PC-3 (cell line): ENCODE data around the gene PSME2. TPM values are rescaled to one million over a fixed set of nuclear protein-coding genes. Genes with fewer than 3 reads are reported as not detected.

ENCODE experiments used
- ATAC-seq: fragments of 200-7000 bp; cut with Tn5 transposase; 2 replicates; pipeline ENCODE4 v1.9.1; 2020; ENCODE audit warnings: mild to moderate bottlenecking, moderate library complexity
- BruUV-seq: library from RNA; stranded (reverse); fragments of 400-500 nt; replicated peaks from 2 replicates; lab custom pipeline; 2021; lab: Mats Ljungman, UMichigan
- CTCF ChIA-PET: fragments of 300-600 bp; sonication (Branson Sonifier 250); formaldehyde crosslinking; loops from one replicate; lab custom pipeline; 2022; ENCODE audit warnings: antibody characterized with exemption; lab: Charles Lee
- POLR2A ChIA-PET: fragments of 300-600 bp; sonication (Branson Sonifier 250); formaldehyde crosslinking; loops from one replicate; lab custom pipeline; 2022; ENCODE audit warnings: antibody characterized with exemption; ENCODE audit not compliant: unreplicated experiment; lab: Charles Lee
- DNase-seq: peaks from one replicate; pipeline ENCODE4 v3.0.0-alpha.2; 2015
- H2AFZ ChIP-seq: fragments of 300-600 bp; sonication (generic); 2 replicates; pipeline ENCODE4 v1.6.0; 2016; ENCODE audit warnings: antibody characterized with exemption, low read length
- H3F3A ChIP-seq: fragments of 300-600 bp; sonication (generic); one replicate; pipeline ENCODE4 v1.6.0; 2017; ENCODE audit warnings: antibody characterized with exemption, low read length, control low read depth, mild to moderate bottlenecking; ENCODE audit not compliant: unreplicated experiment
- H3K27ac ChIP-seq: fragments of 300-600 bp; sonication (generic); 2 replicates; pipeline ENCODE4 v1.5.1; 2016; ENCODE audit warnings: mild to moderate bottlenecking, low read length
- H3K27me3 ChIP-seq: fragments of 300-600 bp; sonication (generic); 2 replicates; pipeline ENCODE4 v1.6.1; 2016; ENCODE audit warnings: low read length, mixed read lengths
- H3K36me3 ChIP-seq: fragments of 300-600 bp; sonication (generic); 2 replicates; pipeline ENCODE4 v1.6.1; 2016; ENCODE audit warnings: low read depth, mixed run types, low read length, mixed read lengths
- H3K4me1 ChIP-seq: fragments of 300-600 bp; sonication (generic); 2 replicates; pipeline ENCODE4 v1.5.1; 2016; ENCODE audit warnings: low read length; ENCODE audit not compliant: insufficient read depth
- H3K4me2 ChIP-seq: fragments of 300-600 bp; sonication (generic); 2 replicates; pipeline ENCODE4 v1.6.0; 2016; ENCODE audit warnings: low read length
- H3K4me3 ChIP-seq: fragments of 300-600 bp; sonication (generic); 2 replicates; pipeline ENCODE4 v1.5.1; 2016; ENCODE audit warnings: mild to moderate bottlenecking, low read length, mixed read lengths
- H3K79me2 ChIP-seq: fragments of 300-600 bp; sonication (generic); 2 replicates; pipeline ENCODE4 v1.6.1; 2017; ENCODE audit warnings: low read length, mixed read lengths
- H3K9ac ChIP-seq: fragments of 300-600 bp; sonication (generic); 2 replicates; pipeline ENCODE4 v1.6.0; 2016; ENCODE audit warnings: mild to moderate bottlenecking, low read length
- H3K9me2 ChIP-seq: fragments of 300-600 bp; sonication (generic); replicated peaks from 2 replicates; pipeline ENCODE4 v1.6.1; 2016; ENCODE audit warnings: mixed run types, low read length, mixed read lengths
- H3K9me3 ChIP-seq: fragments of 300-600 bp; sonication (generic); 2 replicates; pipeline ENCODE4 v1.6.1; 2016; ENCODE audit warnings: low read length, mixed read lengths
- H4K20me1 ChIP-seq: fragments of 300-600 bp; sonication (generic); 2 replicates; pipeline ENCODE4 v1.6.1; 2016; ENCODE audit warnings: low read length, mixed read lengths
- CTCF ChIP-seq: fragments of 300-600 bp; sonication (generic); conservative IDR thresholded peaks from 2 replicates; pipeline ENCODE4 v1.5.1; 2017; ENCODE audit warnings: antibody characterized with exemption, low read depth, mild to moderate bottlenecking, low read length
- EZH2 ChIP-seq: fragments of 300-600 bp; sonication (generic); IDR thresholded peaks from one replicate; pipeline ENCODE4 v1.6.1; 2017; ENCODE audit warnings: antibody characterized with exemption, mild to moderate bottlenecking, low read length; ENCODE audit not compliant: unreplicated experiment
- EZH2phosphoT487 ChIP-seq: fragments of 300-600 bp; sonication (generic); IDR thresholded peaks from 2 replicates; pipeline ENCODE4 v1.6.1; 2018; ENCODE audit warnings: mild to moderate bottlenecking, antibody characterized with exemption, low read length, borderline replicate concordance
- intact Hi-C: fragments of 100-400 bp; cut with micrococcal nuclease; formaldehyde crosslinking; loops from 2 replicates; pipeline ENCODE4 v1.9.0; 2023
- total RNA-seq: library from RNA; depleted of rRNA; stranded (reverse); fragments of >200 nt; gene quantifications from 2 replicates; pipeline ENCODE4 v1.2.3, GENCODE V29; 2014

The PSME2 gene
- total RNA-seq, 1 experiment from 2014 or later, result 297 TPM

GRCh38 chr14:24103451-24103850 lies 43.0 kb downstream of the PSME2 start:
- Histone ChIP-seq H3F3A (no peaks in the 10 kb centered on the region), H3K9me2 (no peaks in the 10 kb centered on the region), H3K4me2 (no peak overlapping the region), H3K9ac (no peak overlapping the region), H3K4me1 (peaks cover 4% of the 10 kb centered on the region; the same call in 1 of the 2 replicates), H3K27me3 (no peaks in the 10 kb centered on the region), H3K79me2 (no peaks in the 10 kb centered on the region), H3K4me3 (no peak overlapping the region), H2AFZ (no peak overlapping the region), H3K27ac (no peak overlapping the region), H4K20me1 (no peaks in the 10 kb centered on the region), H3K9me3 (no peaks in the 10 kb centered on the region), H3K36me3 (no peaks in the 10 kb centered on the region)
- TF ChIP-seq EZH2 (no peak), CTCF (no peak), EZH2phosphoT487 (no peak)
- BruUV-seq, result TSS peak; percentile 12
- ChIA-PET POLR2A (no interaction called here), CTCF (no interaction called here)
- intact Hi-C loops, result no loop called here
- no peak for ATAC-seq
- no peak for DNase-seq

DNA sequence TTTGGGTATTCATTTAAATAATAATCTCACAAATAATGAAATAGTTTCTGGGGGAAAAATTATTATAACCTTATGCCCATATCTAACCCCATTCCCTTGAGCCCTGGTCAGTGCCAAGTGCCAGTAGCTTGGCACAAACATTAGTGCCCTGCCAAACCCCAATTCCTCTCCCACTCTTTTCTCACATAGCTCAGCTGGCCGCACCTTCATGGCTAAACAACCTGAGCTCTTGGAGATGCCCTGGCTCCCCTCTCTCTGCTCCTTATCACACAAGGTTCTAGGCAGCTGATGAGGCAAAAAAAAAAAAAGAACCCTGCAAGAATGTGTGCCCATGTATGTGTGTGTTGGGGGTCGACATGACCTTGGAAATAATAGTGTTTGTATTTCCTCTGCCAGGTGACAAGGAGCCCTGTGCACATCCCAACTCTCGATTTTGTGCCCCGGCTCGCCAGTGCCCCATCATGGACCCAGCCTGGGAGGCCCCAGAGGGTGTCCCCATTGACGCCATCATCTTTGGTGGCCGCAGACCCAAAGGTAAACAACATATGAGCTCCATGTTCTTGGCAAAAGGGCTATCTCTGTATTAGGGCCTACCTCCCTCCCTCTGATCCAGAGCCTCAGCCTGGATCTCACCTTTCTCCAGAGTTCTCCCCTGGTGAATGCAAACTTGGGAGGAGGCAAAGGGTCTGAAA lies 43.9 kb downstream of the PSME2 start:
- BruUV-seq, result no TSS peak
- ATAC-seq, result no peak
- no peaks in the 10 kb centered on the region for H4K20me1 ChIP-seq
- H3K27me3 ChIP-seq, result no peaks in the 10 kb centered on the region
- no peak overlapping the region for H3K4me3 ChIP-seq
- no peaks in the 10 kb centered on the region for H3K9me3 ChIP-seq
- intact Hi-C loops, result no loop called here
- no peak overlapping the region for H3K9ac ChIP-seq
- H3K4me2 ChIP-seq, result no peak overlapping the region
- ChIA-PET CTCF (no interaction called here), POLR2A (no interaction called here)
- no peaks in the 10 kb centered on the region for H3F3A ChIP-seq
- peaks cover 3% of the 10 kb centered on the region; the same call in 1 of the 2 replicates for H3K4me1 ChIP-seq
- no peak overlapping the region for H3K27ac ChIP-seq
- H3K79me2 ChIP-seq, result no peaks in the 10 kb centered on the region
- no peaks in the 10 kb centered on the region for H3K9me2 ChIP-seq
- H3K36me3 ChIP-seq, result no peaks in the 10 kb centered on the region
- no peak for DNase-seq
- no peak for TF ChIP-seq CTCF
- no peak for TF ChIP-seq EZH2
- TF ChIP-seq EZH2phosphoT487, result no peak
- H2AFZ ChIP-seq, result no peak overlapping the region

- Histone ChIP-seq H4K20me1 (no peaks in the 10 kb centered on the region), H3K79me2 (no peaks in the 10 kb centered on the region), H3K27me3 (no peaks in the 10 kb centered on the region), H3K4me3 (no peak overlapping the region), H3K36me3 (no peaks in the 10 kb centered on the region), H3K27ac (no peak overlapping the region), H3K9ac (no peak overlapping the region), H3K9me2 (no peaks in the 10 kb centered on the region), H3K9me3 (no peaks in the 10 kb centered on the region), H3F3A (no peaks in the 10 kb centered on the region), H3K4me2 (no peak overlapping the region), H2AFZ (no peak overlapping the region), H3K4me1 (no peaks in the 10 kb centered on the region)
- no TSS peak for BruUV-seq
- intact Hi-C loops, result no loop called here
- ChIA-PET CTCF (no interaction called here), POLR2A (no interaction called here)
- ATAC-seq, result no peak
- DNase-seq, result no peak
- TF ChIP-seq EZH2phosphoT487 (no peak), EZH2 (no peak), CTCF (no peak)
Measured at GRCh38 chr14:24100982-24101494, 45.4 kb downstream of the PSME2 start.
